H1 (cell line): ENCODE results near the gene CRTC3. TPM values are rescaled to one million over a fixed set of nuclear protein-coding genes. Genes with fewer than 3 reads are reported as not detected.

ENCODE experiments used
- CTCF ChIA-PET: fragments of 300-600 bp; sonication (Branson Sonifier 250); formaldehyde crosslinking; loops from one replicate; lab custom pipeline; 2021; ENCODE audit not compliant: partially characterized antibody; lab: Charles Lee
- POLR2A ChIA-PET: fragments of 300-600 bp; sonication (Branson Sonifier 250); formaldehyde crosslinking; loops from one replicate; lab custom pipeline; 2021; ENCODE audit warnings: inconsistent platforms; ENCODE audit not compliant: partially characterized antibody; lab: Charles Lee
- DNase-seq, 2 experiments: peaks; one replicate each; pipeline versions ENCODE4 v3.0.0 to v3.0.0-alpha.2; 2010 to 2022; ENCODE audit warnings: low spot score in 2 of 2, low read depth in 1 of 2, mixed read lengths in 1 of 2
- FAIRE-seq: peaks from 2 replicates; lab custom pipeline; 2011; peaks lifted over from hg19 to GRCh38; lab: Jason Lieb, UNC
- H2AFZ ChIP-seq: 2 replicates; pipeline ENCODE4 v1.8.1; 2012; ENCODE audit warnings: low read length, inconsistent platforms
- H2AK5ac ChIP-seq: 2 replicates; pipeline ENCODE4 v1.6.1; 2013; ENCODE audit warnings: low read depth, low read length
- H2BK120ac ChIP-seq: replicated peaks from 2 replicates; pipeline ENCODE3; 2013; ENCODE audit warnings: low read depth, low read length, inconsistent platforms
- H2BK12ac ChIP-seq: 2 replicates; pipeline ENCODE4 v1.6.1; 2013; ENCODE audit warnings: low read depth, low read length
- H2BK15ac ChIP-seq: 2 replicates; pipeline ENCODE4 v1.6.1; 2013; ENCODE audit warnings: low read length
- H2BK20ac ChIP-seq: 2 replicates; pipeline ENCODE4 v1.6.1; 2013; ENCODE audit warnings: low read length
- H2BK5ac ChIP-seq: 2 replicates; pipeline ENCODE4 v1.6.1; 2013; ENCODE audit warnings: low read depth, low read length
- H3K14ac ChIP-seq: 2 replicates; pipeline ENCODE4 v1.6.1; 2013; ENCODE audit warnings: inconsistent platforms; ENCODE audit not compliant: insufficient read length
- H3K18ac ChIP-seq: 2 replicates; pipeline ENCODE4 v1.6.1; 2013; ENCODE audit warnings: low read length; ENCODE audit errors: extremely low read depth
- H3K23ac ChIP-seq: 2 replicates; pipeline ENCODE4 v1.6.1; 2013; ENCODE audit warnings: inconsistent platforms; ENCODE audit not compliant: insufficient read length
- H3K23me2 ChIP-seq: 2 replicates; pipeline ENCODE4 v1.6.1; 2013; ENCODE audit warnings: low read depth, low read length
- H3K27ac ChIP-seq: 2 replicates; pipeline ENCODE4 v1.6.1; 2011; ENCODE audit warnings: low read depth, low read length, inconsistent platforms
- H3K27me3 ChIP-seq, 4 experiments: replicated peaks in 1 of 4; 1 replicate in 1 of 4; 2 replicates in 3 of 4; pipeline versions ENCODE4 v1.6.1 to v1.8.1; 2011 to 2013; ENCODE audit warnings: low read length in 3 of 4, mild to moderate bottlenecking in 3 of 4, inconsistent platforms in 2 of 4, mixed read lengths in 2 of 4, moderate library complexity in 1 of 4; ENCODE audit not compliant: control insufficient read depth in 3 of 4, insufficient read depth in 3 of 4; ENCODE audit errors: extremely low read depth in 1 of 4
- H3K36me3 ChIP-seq, 4 experiments: 2 replicates each; pipeline versions ENCODE4 v1.6.1 to v1.8.1; 2011 to 2013; ENCODE audit warnings: mild to moderate bottlenecking in 4 of 4, low read length in 3 of 4, moderate library complexity in 2 of 4, control low read depth in 1 of 4, inconsistent platforms in 1 of 4; ENCODE audit not compliant: insufficient read depth in 4 of 4, control insufficient read depth in 2 of 4
- H3K4ac ChIP-seq: replicated peaks from 2 replicates; pipeline ENCODE3; 2013; ENCODE audit warnings: low read length, low read depth, mixed read lengths, inconsistent platforms; ENCODE audit not compliant: insufficient read length
- H3K4me1 ChIP-seq, 4 experiments: replicated peaks in 1 of 4; 1 replicate in 1 of 4; 2 replicates in 3 of 4; pipeline versions ENCODE4 v1.6.1 to v1.8.1; 2011 to 2013; ENCODE audit warnings: low read length in 3 of 4, inconsistent platforms in 2 of 4, mixed read lengths in 1 of 4; ENCODE audit not compliant: insufficient read depth in 4 of 4, control insufficient read depth in 3 of 4
- H3K4me2 ChIP-seq, 2 experiments: 2 replicates each; pipeline versions ENCODE4 v1.6.1 to v1.8.1; 2011 to 2013; ENCODE audit warnings: low read depth in 2 of 2, low read length in 2 of 2, control low read depth in 1 of 2, inconsistent platforms in 1 of 2, mild to moderate bottlenecking in 1 of 2; ENCODE audit not compliant: insufficient read depth in 1 of 2
- H3K4me3 ChIP-seq, 4 experiments: fragments of 200-600, 300-600 bp in 1 of 4; sonication (generic), shearing (Covaris generic), sonication (Bioruptor Twin) in 1 of 4; 2 replicates each; pipeline versions ENCODE4 v1.5.1 to v1.8.1; 2011 to 2016; ENCODE audit warnings: low read length in 4 of 4, low read depth in 3 of 4, control low read depth in 2 of 4, inconsistent platforms in 2 of 4, mild to moderate bottlenecking in 2 of 4, mixed read lengths in 1 of 4, moderate library complexity in 1 of 4; ENCODE audit not compliant: insufficient read depth in 2 of 4; ENCODE audit errors: extremely low read depth in 1 of 4
- H3K56ac ChIP-seq: replicated peaks from 2 replicates; pipeline ENCODE3; 2013; ENCODE audit warnings: low read depth, mild to moderate bottlenecking, mixed read lengths, low read length, inconsistent platforms; ENCODE audit not compliant: insufficient read length
- H3K79me1 ChIP-seq: 2 replicates; pipeline ENCODE4 v1.6.1; 2013; ENCODE audit warnings: low read depth, low read length, control low read depth
- H3K79me2 ChIP-seq, 2 experiments: 2 replicates each; pipeline versions ENCODE4 v1.6.1 to v1.8.1; 2012 to 2013; ENCODE audit warnings: low read length in 2 of 2, mild to moderate bottlenecking in 2 of 2, inconsistent platforms in 1 of 2; ENCODE audit not compliant: insufficient read depth in 2 of 2, control insufficient read depth in 1 of 2
- H3K9ac ChIP-seq, 4 experiments: replicated peaks in 1 of 4; 1 replicate in 1 of 4; 2 replicates in 3 of 4; pipeline versions ENCODE4 v1.6.1 to v1.8.1; 2011 to 2013; ENCODE audit warnings: low read depth in 3 of 4, low read length in 3 of 4, control low read depth in 2 of 4, mild to moderate bottlenecking in 2 of 4, moderate library complexity in 2 of 4, inconsistent platforms in 1 of 4; ENCODE audit errors: extremely low read depth in 1 of 4
- H3K9me3 ChIP-seq, 2 experiments: 2 replicates each; pipeline versions ENCODE4 v1.6.1 to v1.8.1; 2012 to 2013; ENCODE audit warnings: mild to moderate bottlenecking in 2 of 2, moderate library complexity in 2 of 2, control low read depth in 1 of 2, inconsistent platforms in 1 of 2, low read depth in 1 of 2, low read length in 1 of 2, mixed read lengths in 1 of 2; ENCODE audit not compliant: insufficient read depth in 2 of 2
- H4K20me1 ChIP-seq, 2 experiments: replicated peaks in 1 of 2; 2 replicates each; pipeline versions ENCODE3 to v1.8.1; 2011 to 2013; ENCODE audit warnings: inconsistent platforms in 2 of 2, low read length in 2 of 2, mild to moderate bottlenecking in 1 of 2; ENCODE audit not compliant: insufficient read depth in 2 of 2, control insufficient read depth in 1 of 2
- H4K5ac ChIP-seq: 2 replicates; pipeline ENCODE4 v1.6.1; 2013; ENCODE audit warnings: low read length, low read depth, mixed read lengths, inconsistent platforms; ENCODE audit not compliant: insufficient read length
- H4K8ac ChIP-seq: 2 replicates; pipeline ENCODE4 v1.8.0; 2013; ENCODE audit warnings: mild to moderate bottlenecking, moderate library complexity, low read length, inconsistent platforms; ENCODE audit not compliant: insufficient read depth; ENCODE audit errors: extremely low read depth
- H4K91ac ChIP-seq: replicated peaks from 2 replicates; pipeline ENCODE3; 2013; ENCODE audit warnings: low read length, mixed read lengths, inconsistent platforms; ENCODE audit not compliant: insufficient read length
- BACH1 ChIP-seq: IDR thresholded peaks from 2 replicates; pipeline ENCODE4 v1.6.1; 2012; ENCODE audit warnings: low read length, improper control_type of control experiment
- CBX8 ChIP-seq: fragments of 300-800, 300-1000 bp; sonication (generic); IDR thresholded peaks from 2 replicates; pipeline ENCODE4 v1.7.1; 2016; ENCODE audit warnings: low read depth, low read length, borderline replicate concordance
- CEBPB ChIP-seq: IDR thresholded peaks from 2 replicates; pipeline ENCODE4 v1.6.1; 2012; ENCODE audit warnings: low read depth, low read length
- EGR1 ChIP-seq: IDR thresholded peaks from 2 replicates; pipeline ENCODE4 v1.6.1; 2011; ENCODE audit warnings: low read depth, low read length, borderline replicate concordance
- JUN ChIP-seq: IDR thresholded peaks from 2 replicates; pipeline ENCODE4 v1.6.1; 2011; ENCODE audit warnings: low read depth, mild to moderate bottlenecking, improper control_type of control experiment, low read length
- KDM4A ChIP-seq: IDR thresholded peaks from one replicate; pipeline ENCODE4 v1.7.1; 2012; ENCODE audit warnings: low read depth, mild to moderate bottlenecking, moderate library complexity, low read length, inconsistent platforms; ENCODE audit not compliant: severe bottlenecking
- KDM5A ChIP-seq: fragments of 200-600 bp; IDR thresholded peaks from 2 replicates; pipeline ENCODE4 v1.7.1; 2012; ENCODE audit warnings: mild to moderate bottlenecking, low read length, inconsistent platforms, mixed read lengths
- MAFK ChIP-seq: IDR thresholded peaks from 2 replicates; pipeline ENCODE4 v1.6.1; 2012; ENCODE audit warnings: low read depth, mild to moderate bottlenecking, improper control_type of control experiment, low read length
- PHF8 ChIP-seq: fragments of 200-600 bp; sonication (generic); conservative IDR thresholded peaks from 2 replicates; pipeline ENCODE4 v1.7.1; 2012; ENCODE audit warnings: low read depth, mild to moderate bottlenecking, inconsistent platforms, low read length, moderate library complexity
- POLR2AphosphoS5 ChIP-seq: IDR thresholded peaks from 2 replicates; pipeline ENCODE4 v1.6.1; 2011; ENCODE audit warnings: low read depth, low read length
- SRF ChIP-seq: IDR thresholded peaks from 2 replicates; pipeline ENCODE4 v1.6.1; 2011; ENCODE audit warnings: mild to moderate bottlenecking, low read depth, low read length, moderate library complexity
- ZNF274 ChIP-seq: IDR thresholded peaks from 2 replicates; pipeline ENCODE4 v1.7.0; 2012; ENCODE audit warnings: low read length, borderline replicate concordance; ENCODE audit errors: extremely low read depth
- WGBS, 2 experiments: shearing (Covaris generic) in 1 of 2; methylation state at CpG; one replicate each; pipeline versions ENCODE4 v1.1.6 to v1.1.7; 2013 to 2015; ENCODE audit warnings: low lambda C conversion rate in 2 of 2, mixed read lengths in 2 of 2, inconsistent platforms in 1 of 2, low coverage in 1 of 2, missing lambda C conversion rate in 1 of 2; ENCODE audit not compliant: insufficient replicate concordance in 2 of 2, insufficient coverage in 1 of 2, insufficient read length in 1 of 2; ENCODE audit errors: extremely low coverage in 1 of 2, missing lambda C conversion rate in 1 of 2; 5-methylcytosine and 5-hydroxymethylcytosine counted together
- polyA plus RNA-seq, 7 experiments: library from polyadenylated mRNA; depleted of rRNA in 3 of 7; stranded (reverse) in 5 of 7; unstranded in 2 of 7; fragments of >200 nt in 5 of 7; fragments of 200-250 nt in 2 of 7; gene quantifications; 1 replicate in 5 of 7; 2 replicates in 1 of 7; 4 replicates in 1 of 7; pipeline versions ENCODE4 v1.2.1 to v1.2.3, GENCODE V29; 2011 to 2013; ENCODE audit warnings: missing spikeins in 2 of 7, mixed read lengths in 2 of 7
- total RNA-seq: library from RNA; stranded (reverse); fragmentation: NEBNext Ultra II Directional; extraction: Animal tissue kit (Norgen Biotek cat#: 25700); gene quantifications from 2 replicates; pipeline ENCODE4 v1.2.1, GENCODE V29; 2021
- TF ChIP-seq, protein P1 (sequence below): IDR thresholded peaks from 2 replicates; pipeline ENCODE4 v1.6.1; 2012; ENCODE audit warnings: inconsistent platforms
- TF ChIP-seq, protein P2 (sequence below): IDR thresholded peaks from 2 replicates; pipeline ENCODE4 v1.6.1; 2012; ENCODE audit warnings: inconsistent platforms

Gene CRTC3
- total and polyA plus RNA-seq, 2 of the 8 experiments (the other 6 are each of a cell fraction or from before 2014, with no cell fraction given): 5.0 to 5.3 TPM

DNA sequence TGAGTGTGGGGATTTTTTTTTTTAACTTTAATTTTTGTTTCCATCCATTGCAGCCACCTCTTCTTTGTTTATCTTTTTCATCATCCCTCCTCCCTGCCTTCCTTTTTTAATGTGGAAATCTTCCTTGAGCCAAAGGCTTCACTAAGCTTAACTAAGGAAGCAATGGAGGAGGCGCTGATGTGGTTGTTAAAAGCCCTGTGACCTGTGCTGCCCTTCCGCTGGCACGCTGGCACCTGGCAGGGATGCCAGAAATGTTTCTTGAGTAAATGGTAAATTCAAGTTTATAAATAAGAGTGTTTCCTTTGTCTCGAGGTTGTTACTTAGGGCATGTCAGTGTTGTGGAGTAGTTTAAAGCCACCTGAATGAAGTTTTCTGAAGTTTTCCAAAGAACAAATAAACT, 69.4 kb downstream of the CRTC3 start:
- Histone ChIP-seq H3K4ac (no peak overlapping the region), H3K27me3 (no peaks in the 10 kb centered on the region), H2AK5ac (no peak overlapping the region), H2BK120ac (no peak overlapping the region), H3K14ac (no peak overlapping the region), H2BK12ac (no peak overlapping the region), H3K23me2 (no peaks in the 10 kb centered on the region), H3K27ac (no peak overlapping the region), H3K4me1 (peaks cover 0 to 6% (median 3%) of the 10 kb centered on the region in 4 experiments; a peak in 6 of 7 replicates), H3K9me3 (no peaks in the 10 kb centered on the region), H4K91ac (no peak overlapping the region), H2BK5ac (0 out of 2 replicates have a peak overlapping the region, but pooled peaks have one; percentile 10), H3K56ac (no peak overlapping the region), H3K9ac (no peak overlapping the region), H3K4me2 (no peak overlapping the region), H3K36me3 (no peaks in the 10 kb centered on the region), H4K20me1 (no peaks in the 10 kb centered on the region), H2BK15ac (no peak overlapping the region), H3K4me3 (no peak overlapping the region), H4K5ac (no peak overlapping the region), H2AFZ (no peak overlapping the region), H2BK20ac (no peak overlapping the region), H3K79me2 (no peaks in the 10 kb centered on the region), H4K8ac (no peak overlapping the region), H3K23ac (no peak overlapping the region), H3K18ac (no peak overlapping the region), H3K79me1 (no peaks in the 10 kb centered on the region)
- TF ChIP-seq PHF8: no peak
- TF ChIP-seq CEBPB: no peak
- TF ChIP-seq SRF: no peak
- no peak for TF ChIP-seq MAFK
- TF ChIP-seq KDM4A: no peak
- no peak for TF ChIP-seq POLR2AphosphoS5
- TF ChIP-seq BACH1: no peak
- no peak for TF ChIP-seq JUN
- TF ChIP-seq, protein P1, sequence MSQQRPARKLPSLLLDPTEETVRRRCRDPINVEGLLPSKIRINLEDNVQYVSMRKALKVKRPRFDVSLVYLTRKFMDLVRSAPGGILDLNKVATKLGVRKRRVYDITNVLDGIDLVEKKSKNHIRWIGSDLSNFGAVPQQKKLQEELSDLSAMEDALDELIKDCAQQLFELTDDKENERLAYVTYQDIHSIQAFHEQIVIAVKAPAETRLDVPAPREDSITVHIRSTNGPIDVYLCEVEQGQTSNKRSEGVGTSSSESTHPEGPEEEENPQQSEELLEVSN: no peak
- TF ChIP-seq KDM5A: no peak
- TF ChIP-seq CBX8: no peak
- TF ChIP-seq, protein P2, sequence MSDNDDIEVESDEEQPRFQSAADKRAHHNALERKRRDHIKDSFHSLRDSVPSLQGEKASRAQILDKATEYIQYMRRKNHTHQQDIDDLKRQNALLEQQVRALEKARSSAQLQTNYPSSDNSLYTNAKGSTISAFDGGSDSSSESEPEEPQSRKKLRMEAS: no peak
- TF ChIP-seq EGR1: no peak
- TF ChIP-seq ZNF274: no peak
- ChIA-PET POLR2A (no interaction called here), CTCF (interaction anchor here (1.0 to 3.0 kb wide), 7 partner anchors 12 to 279 kb away, joined by 3 to 22 read pairs (median 4); no protein-coding TSS in a partner anchor)
- WGBS, 2 experiments: 89% methylated on average over 4 of the region's 4 CpGs; no CpG with 5 or more reads in 1 of the 2 experiments
- FAIRE-seq: no peak
- no peak for DNase-seq
